ENCODE data around the gene KHNYN.

DNA sequence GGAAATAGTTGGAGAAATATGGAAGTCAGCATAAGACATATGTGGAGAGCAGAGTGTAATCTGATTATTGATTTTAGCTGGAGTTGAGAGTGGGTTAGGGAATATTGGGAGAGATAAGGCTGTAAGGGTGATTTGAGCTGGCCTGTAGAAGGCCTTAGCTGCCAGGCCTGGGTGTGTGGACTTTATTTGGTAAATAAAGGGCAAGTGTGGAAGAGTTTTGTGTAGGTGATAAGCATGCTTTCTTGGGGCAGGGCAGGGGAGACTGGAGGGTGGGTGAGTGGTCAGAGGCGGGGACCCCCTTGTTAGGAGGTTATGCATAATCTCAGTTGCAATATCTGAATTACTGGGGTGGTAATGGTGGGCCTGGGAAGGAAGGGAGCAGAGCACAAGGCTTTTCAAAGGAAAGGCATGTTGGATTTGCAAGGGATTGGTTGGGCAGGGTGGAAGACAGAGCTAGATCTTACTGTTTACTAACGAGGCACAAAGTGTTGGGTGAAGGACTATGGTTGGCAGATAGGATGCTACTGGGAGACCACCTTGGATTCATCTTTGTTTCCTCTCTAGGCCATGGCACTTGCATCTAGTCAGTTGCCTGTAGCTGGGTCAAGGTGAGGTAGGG is 5.5 kb downstream of the KHNYN start:
- no peak for TF ChIP-seq EP300 (IDR thresholded peaks at IDR 0.05; ENCODE audit: low read depth)
- no peak for TF ChIP-seq POLR2AphosphoS5 (IDR thresholded peaks at IDR 0.05)
